Colonic mucosa (tissue), 4 donors: ENCODE measurements around the gene USP38. TPM values are rescaled to one million over a fixed set of nuclear protein-coding genes. Genes with fewer than 3 reads are reported as not detected.
A peak's percentile ranks its signal among the peaks of the same experiment; 100 is the strongest.

Experiments
- DNase-seq: peaks from one replicate; pipeline ENCODE4 v3.0.0-alpha.2; 2020
- H3K27ac ChIP-seq: fragments of 200-600 bp; one replicate; pipeline ENCODE4 v1.8.0; 2021
- H3K27me3 ChIP-seq: fragments of 200-600 bp; one replicate; pipeline ENCODE4 v1.8.0; 2021
- H3K36me3 ChIP-seq: fragments of 200-600 bp; one replicate; pipeline ENCODE4 v1.8.0; 2021
- H3K4me1 ChIP-seq: fragments of 200-600 bp; one replicate; pipeline ENCODE4 v1.8.0; 2021; ENCODE audit warnings: mild to moderate bottlenecking
- H3K4me3 ChIP-seq: fragments of 200-600 bp; one replicate; pipeline ENCODE4 v1.8.0; 2021
- H3K9ac ChIP-seq, 2 donors: one replicate each; pipeline ENCODE4 v1.7.0; 2013; ENCODE audit warnings: control low read depth in 2 of 2, low read depth in 2 of 2, low read length in 2 of 2
- H3K9me3 ChIP-seq: fragments of 200-600 bp; one replicate; pipeline ENCODE4 v1.8.0; 2021
- CTCF ChIP-seq: fragments of 200-600 bp; IDR thresholded peaks from one replicate; pipeline ENCODE4 v1.8.0; 2022; ENCODE audit warnings: antibody characterized with exemption, mild to moderate bottlenecking
- intact Hi-C: fragments of 100-400 bp; cut with DNase I; formaldehyde crosslinking; loops from one replicate; pipeline ENCODE4 v1.14.1; 2022
- total RNA-seq, 2 donors: library from RNA; stranded (reverse); fragmentation: NEBNext Ultra II Directional in 1 of 2; extraction: Animal tissue kit (Norgen Biotek cat#: 25700) in 1 of 2; gene quantifications; one replicate each; pipeline ENCODE4 v1.2.1, GENCODE V29; 2021
- donor health status: healthy.
- donor health status: DM: no; HTN: no; CAD: no.
- donor health status: DM: no; HTN: no; CAD: no.

The USP38 gene
- total RNA-seq, 2 donors from 2014 or later, result 31.1 to 39.7 TPM

- Histone ChIP-seq H3K9me3 (no peaks in the 10 kb centered on the region), H3K9ac (peak overlapping the region in 1 of 2 donors; percentile 95), H3K27ac (peak overlapping the region; percentile 98), H3K27me3 (no peaks in the 10 kb centered on the region), H3K36me3 (no peaks in the 10 kb centered on the region), H3K4me3 (peak overlapping the region; percentile 86), H3K4me1 (peaks cover 4% of the 10 kb centered on the region)
- intact Hi-C loops, result no loop called here
- DNase-seq, result no peak
- no peak for TF ChIP-seq CTCF
Observed at GRCh38 chr4:143186212-143186611, 1.5 kb downstream of the USP38 start.

DNA sequence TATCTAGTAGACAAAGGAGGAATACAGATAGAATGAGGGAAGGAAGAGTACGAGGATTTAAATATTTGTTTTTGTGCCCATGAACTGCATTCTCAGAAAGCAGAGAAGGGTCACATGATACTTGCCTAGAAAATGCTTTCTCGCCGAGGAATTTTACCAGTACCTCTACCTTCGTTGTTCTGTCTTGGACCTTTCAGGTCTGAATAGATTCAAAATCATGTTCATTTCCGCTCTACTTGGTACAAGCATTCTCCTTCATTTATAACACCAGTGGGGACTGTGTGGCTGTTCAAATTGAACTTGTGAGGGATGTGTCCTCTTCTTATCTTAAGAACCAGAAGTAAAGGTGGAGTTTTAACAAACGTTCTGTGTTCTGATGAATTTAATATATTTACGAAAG is 1.9 kb downstream of the USP38 start:
- Histone ChIP-seq H3K9ac (peak overlapping the region in 1 of 2 donors; percentile 49), H3K4me3 (peak overlapping the region; percentile 86), H3K27ac (peak overlapping the region; percentile 98), H3K36me3 (no peaks in the 10 kb centered on the region), H3K4me1 (peaks cover 4% of the 10 kb centered on the region), H3K9me3 (no peaks in the 10 kb centered on the region), H3K27me3 (no peaks in the 10 kb centered on the region)
- peak; percentile 19 for DNase-seq
- no peak for TF ChIP-seq CTCF
- intact Hi-C loops, result no loop called here

DNA sequence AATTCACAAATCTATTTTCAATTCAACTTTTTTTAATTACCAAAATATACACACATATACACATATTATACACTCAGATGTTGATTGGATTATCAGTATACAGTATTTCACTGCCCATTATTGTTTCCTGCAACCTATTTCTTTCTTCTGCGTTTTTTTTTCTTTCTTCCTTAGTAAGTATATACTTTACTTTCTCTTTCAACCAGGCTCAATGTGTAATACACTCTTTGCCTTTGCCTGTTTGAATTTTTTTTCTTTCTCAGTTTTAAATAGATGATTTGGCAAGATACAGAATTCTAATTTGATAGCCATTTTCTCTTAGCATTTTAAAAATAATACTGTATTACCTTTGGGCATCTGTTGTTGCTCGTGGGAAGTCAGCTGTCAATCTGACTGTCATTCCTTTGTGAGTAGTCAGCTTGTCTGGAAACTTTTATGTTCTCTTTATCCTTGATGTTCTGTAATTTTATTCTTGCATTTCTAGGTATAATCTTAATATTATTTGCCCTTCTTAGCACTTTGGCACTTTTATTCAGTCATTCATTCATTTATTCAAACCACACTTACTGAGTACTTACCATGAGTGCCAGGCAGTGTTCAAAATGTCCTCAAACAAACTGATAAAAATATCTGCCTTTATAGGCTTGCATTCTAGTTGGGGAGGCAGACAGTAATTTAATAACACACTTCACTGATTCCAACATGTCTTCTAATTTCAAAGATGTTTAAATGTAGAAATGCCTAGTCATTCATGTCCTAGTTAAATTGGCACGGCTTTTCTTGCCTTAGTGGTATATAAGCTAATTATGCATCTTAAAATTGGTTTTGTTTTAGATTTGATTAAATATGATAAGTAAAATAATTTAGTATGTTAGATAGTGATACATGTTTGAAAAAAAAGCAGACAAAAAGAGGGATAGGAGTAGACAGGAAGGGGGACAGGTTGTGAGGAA is 3.7 kb downstream of the USP38 start:
- H3K9ac ChIP-seq, result no peak overlapping the region
- TF ChIP-seq CTCF, result no peak
- peak overlapping the region; percentile 86 for H3K4me3 ChIP-seq
- H3K27me3 ChIP-seq, result no peaks in the 10 kb centered on the region
- peaks cover 4% of the 10 kb centered on the region for H3K4me1 ChIP-seq
- DNase-seq, result no peak
- H3K36me3 ChIP-seq, result no peaks in the 10 kb centered on the region
- H3K27ac ChIP-seq, result no peak overlapping the region
- intact Hi-C loops, result no loop called here
- no peaks in the 10 kb centered on the region for H3K9me3 ChIP-seq

- DNase-seq, result no peak
- no peak overlapping the region for H3K9ac ChIP-seq
- peaks cover 4% of the 10 kb centered on the region for H3K4me1 ChIP-seq
- no peaks in the 10 kb centered on the region for H3K27me3 ChIP-seq
- no peak overlapping the region for H3K27ac ChIP-seq
- no peaks in the 10 kb centered on the region for H3K9me3 ChIP-seq
- intact Hi-C loops, result no loop called here
- H3K36me3 ChIP-seq, result no peaks in the 10 kb centered on the region
- no peak overlapping the region for H3K4me3 ChIP-seq
- no peak for TF ChIP-seq CTCF
Observed at GRCh38 chr4:143189528-143189927, 4.8 kb downstream of the USP38 start.

DNA sequence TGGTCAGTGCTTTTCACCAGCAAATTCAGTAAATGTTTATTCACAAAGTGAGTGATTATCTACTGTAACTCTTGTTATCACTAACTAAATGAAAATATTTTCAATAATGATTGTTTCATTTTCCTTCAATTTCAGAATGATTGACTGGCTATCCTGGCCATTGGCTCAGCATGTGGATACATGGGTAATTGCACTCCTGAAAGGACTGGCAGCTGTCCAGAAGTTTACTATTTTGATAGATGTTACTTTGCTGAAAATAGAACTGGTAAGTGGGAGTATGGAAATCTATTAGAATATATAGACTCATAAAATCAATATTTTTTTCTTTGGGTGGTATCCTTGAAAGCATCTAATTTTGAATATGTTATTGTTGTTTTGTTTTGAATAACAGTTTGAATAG is 10.9 kb downstream of the USP38 start:
- Histone ChIP-seq H3K27me3 (no peaks in the 10 kb centered on the region), H3K9ac (no peak overlapping the region), H3K27ac (no peak overlapping the region), H3K36me3 (peaks cover 17% of the 10 kb centered on the region), H3K9me3 (no peaks in the 10 kb centered on the region), H3K4me3 (no peak overlapping the region), H3K4me1 (no peaks in the 10 kb centered on the region)
- intact Hi-C loops, result no loop called here
- TF ChIP-seq CTCF, result no peak
- DNase-seq, result no peak
